Ishikawa (cell line): Measurements from ENCODE around the gene PILRB.
A peak's percentile ranks its signal among the peaks of the same experiment; 100 is the strongest.

Experiments used
- CEBPB ChIP-seq: IDR thresholded peaks from 2 replicates; pipeline ENCODE4 v1.6.1; 2012
- CREB1 ChIP-seq: IDR thresholded peaks from 2 replicates; pipeline ENCODE4 v1.6.1; 2012; ENCODE audit warnings: low read depth
- EGR1 ChIP-seq: IDR thresholded peaks from 2 replicates; pipeline ENCODE4 v1.6.1; 2012
- EP300 ChIP-seq: IDR thresholded peaks from 2 replicates; pipeline ENCODE4 v1.6.1; 2012; ENCODE audit warnings: borderline replicate concordance
- FOXM1 ChIP-seq: IDR thresholded peaks from 2 replicates; pipeline ENCODE4 v1.6.1; 2012; ENCODE audit warnings: low read depth, borderline replicate concordance
- MAX ChIP-seq: IDR thresholded peaks from 2 replicates; pipeline ENCODE4 v1.6.1; 2012
- NFIC ChIP-seq: IDR thresholded peaks from 2 replicates; pipeline ENCODE4 v1.6.1; 2012
- RAD21 ChIP-seq: IDR thresholded peaks from 2 replicates; pipeline ENCODE4 v1.6.1; 2012; ENCODE audit warnings: low read depth
- REST ChIP-seq: IDR thresholded peaks from 2 replicates; pipeline ENCODE4 v1.6.1; 2012; ENCODE audit warnings: low read depth, mild to moderate bottlenecking
- TAF1 ChIP-seq: IDR thresholded peaks from 2 replicates; pipeline ENCODE4 v1.6.1; 2012; ENCODE audit warnings: low read depth, mild to moderate bottlenecking
- TCF12 ChIP-seq: IDR thresholded peaks from 2 replicates; pipeline ENCODE4 v1.6.1; 2012; ENCODE audit warnings: low read depth
- TEAD4 ChIP-seq: IDR thresholded peaks from 2 replicates; pipeline ENCODE4 v1.6.1; 2012
- USF1 ChIP-seq: IDR thresholded peaks from 2 replicates; pipeline ENCODE4 v1.6.1; 2012
- YY1 ChIP-seq: IDR thresholded peaks from 2 replicates; pipeline ENCODE4 v1.6.1; 2012; ENCODE audit warnings: low read depth
- ZBTB7A ChIP-seq: IDR thresholded peaks from 2 replicates; pipeline ENCODE4 v1.6.1; 2012; ENCODE audit warnings: low read depth

The PILRB gene

GRCh38 chr7:100366411-100367250, 8.7 kb downstream of the PILRB start:
- no peak for TF ChIP-seq FOXM1
- TF ChIP-seq MAX, result no peak
- no peak for TF ChIP-seq CEBPB
- TF ChIP-seq TCF12, result no peak
- TF ChIP-seq TAF1, result no peak
- no peak for TF ChIP-seq EGR1

GRCh38 chr7:100367251-100367620, 9.3 kb downstream of the PILRB start:
- TF ChIP-seq USF1 (no peak), NFIC (no peak), YY1 (no peak), TCF12 (no peak), EP300 (no peak), REST (no peak), CEBPB (no peak), MAX (no peak), TEAD4 (no peak), FOXM1 (no peak), ZBTB7A (no peak)

GRCh38 chr7:100367676-100368613, 10.0 kb downstream of the PILRB start:
- TF ChIP-seq NFIC, result no peak
- no peak for TF ChIP-seq ZBTB7A
- TF ChIP-seq MAX, result no peak

- 0 out of 2 replicates have a peak, but pooled peaks have one; percentile 23 for TF ChIP-seq USF1
- no peak for TF ChIP-seq CEBPB
These were observed 11.2 kb downstream of the PILRB start for GRCh38 chr7:100369105-100369504.

GRCh38 chr7:100370303-100370702, 12.4 kb downstream of the PILRB start:
- TF ChIP-seq YY1 (no peak), REST (no peak), ZBTB7A (no peak), TEAD4 (no peak), TCF12 (no peak), FOXM1 (no peak), EGR1 (no peak), USF1 (no peak), RAD21 (no peak)

- TF ChIP-seq TCF12, result no peak
- no peak for TF ChIP-seq FOXM1
- no peak for TF ChIP-seq EGR1
- TF ChIP-seq RAD21, result no peak
- TF ChIP-seq REST, result no peak
- no peak for TF ChIP-seq TEAD4
- no peak for TF ChIP-seq YY1
- no peak for TF ChIP-seq MAX
- TF ChIP-seq USF1, result no peak
- no peak for TF ChIP-seq TAF1
- no peak for TF ChIP-seq CREB1
- TF ChIP-seq NFIC, result no peak
- TF ChIP-seq EP300, result no peak
- no peak for TF ChIP-seq ZBTB7A
- TF ChIP-seq CEBPB, result no peak
These were observed 12.8 kb downstream of the PILRB start for GRCh38 chr7:100370746-100371145.
